Heart right ventricle (tissue), 16 donors: ENCODE measurements around the gene IL1RL2. TPM values are rescaled to one million over a fixed set of nuclear protein-coding genes. Genes with fewer than 3 reads are reported as not detected.

Experiments used
- ATAC-seq, 8 donors: fragments of 200-7000 bp; cut with Tn5 transposase; one replicate each; pipeline ENCODE4 v1.9.1; 2020; ENCODE audit warnings: mild to moderate bottlenecking in 8 of 8, moderate library complexity in 8 of 8, moderate number of reproducible peaks in 1 of 8
- DNase-seq, 2 donors: peaks; one replicate each; pipeline ENCODE4 v3.0.0-alpha.2; 2020
- H3K27ac ChIP-seq, 10 donors: fragments of 200-600 bp; sonication (generic) in 2 of 10; one replicate each; pipeline versions ENCODE4 v1.5.0 to v1.8.0; 2020 to 2022; ENCODE audit warnings: mild to moderate bottlenecking in 3 of 10
- H3K27me3 ChIP-seq, 7 donors: fragments of 200-600 bp; one replicate each; pipeline ENCODE4 v1.8.0; 2021 to 2022; ENCODE audit warnings: mild to moderate bottlenecking in 2 of 7
- H3K36me3 ChIP-seq, 9 donors: fragments of 200-600 bp; sonication (generic) in 1 of 9; one replicate each; pipeline versions ENCODE4 v1.5.0 to v1.8.0; 2020 to 2022; ENCODE audit warnings: mild to moderate bottlenecking in 2 of 9
- H3K4me1 ChIP-seq, 9 donors: fragments of 200-600 bp; sonication (generic) in 1 of 9; one replicate each; pipeline versions ENCODE4 v1.5.0 to v1.8.0; 2020 to 2022; ENCODE audit warnings: mild to moderate bottlenecking in 4 of 9
- H3K4me3 ChIP-seq, 10 donors: fragments of 200-600 bp; sonication (generic) in 2 of 10; one replicate each; pipeline versions ENCODE4 v1.5.0 to v1.8.0; 2020 to 2022; ENCODE audit warnings: mild to moderate bottlenecking in 7 of 10, moderate library complexity in 2 of 10
- H3K9me3 ChIP-seq, 11 donors: fragments of 200-600 bp in 10 of 11; sonication (generic) in 2 of 11; one replicate each; pipeline versions ENCODE4 v1.5.0 to v1.8.0; 2013 to 2022; ENCODE audit warnings: mild to moderate bottlenecking in 2 of 11, control low read depth in 1 of 11, moderate library complexity in 1 of 11
- CTCF ChIP-seq, 9 donors: fragments of 200-600 bp; sonication (generic) in 2 of 9; IDR thresholded peaks; one replicate each; pipeline versions ENCODE4 v1.5.0 to v1.8.0; 2021 to 2022; ENCODE audit warnings: antibody characterized with exemption in 9 of 9, mild to moderate bottlenecking in 5 of 9, moderate library complexity in 1 of 9
- WGBS, 2 donors: extraction: QIAGEN DNeasy Blood & Tissue Kit; methylation state at CpG; one replicate each; pipeline ENCODE4 v1.1.7; 2013; ENCODE audit warnings: inconsistent platforms in 1 of 2; 5-methylcytosine and 5-hydroxymethylcytosine counted together
- intact Hi-C, 10 donors: fragments of 100-400 bp; cut with DNase I; formaldehyde crosslinking; loops; one replicate each; pipeline versions ENCODE4 v1.11.1 to v1.14.2; 2022
- polyA plus RNA-seq, 2 donors: library from polyadenylated mRNA; stranded (reverse); fragments of 200-250 nt; gene quantifications; one replicate each; pipeline ENCODE4 v1.2.3, GENCODE V29; 2013
- total RNA-seq, 10 donors: library from RNA; stranded (reverse); fragmentation: NEBNext Ultra II Directional in 3 of 10; extraction: Animal tissue kit (Norgen Biotek cat#: 25700) in 3 of 10; gene quantifications; one replicate each; pipeline versions ENCODE4 v1.2.1 to v1.2.4, GENCODE V29; 2021 to 2023
- donor health status: Arrhythmogenic right ventricular cardiomyopathy.
- donor health status: ischemic (EF 13 %, LVEDD 7.1; RV severe dilation, severe dysfunction).
- donor health status: healthy with polysubstance abuse.
- donor health status: DM: no; HTN: yes; CAD: no.
- donor health status: DM: no; HTN: no; CAD: no.
- donor health status: ischemic (EF 25% LVEDD 6.9; RV normal size, moderate dysfunction).
- donor health status: ischemic (EF 25% LVEDD 5.7; RV mildly dilated, moderate dysfunction).
- donor health status: healthy.
- donor health status: DM: yes; HTN: yes; CAD: no.
- donor health status: Ischemic cardiomyopathy.
- donor health status: ischemic (EF 35%, LVEDD 5.7; RV mildly dilated, moderate dysfunction).
- donor health status: nonischemic (EF 11% LVEDD 7.7; RV severe dilation, severe dysfunction).
- donor health status: DM: yes; HTN: yes; CAD: no.
- donor health status: PGD.
- donor health status: ischemic (EF 29% LVEDD 5.4; RV normal size, mild dysfunction).
- donor health status: nonischemic (EF 23%, LVEDD 6.1; RV moderate dilation, normal function).

The IL1RL2 gene
- total and polyA plus RNA-seq, 12 donors = 0.11 to 0.92 (median 0.29) TPM; not detected in 5

DNA sequence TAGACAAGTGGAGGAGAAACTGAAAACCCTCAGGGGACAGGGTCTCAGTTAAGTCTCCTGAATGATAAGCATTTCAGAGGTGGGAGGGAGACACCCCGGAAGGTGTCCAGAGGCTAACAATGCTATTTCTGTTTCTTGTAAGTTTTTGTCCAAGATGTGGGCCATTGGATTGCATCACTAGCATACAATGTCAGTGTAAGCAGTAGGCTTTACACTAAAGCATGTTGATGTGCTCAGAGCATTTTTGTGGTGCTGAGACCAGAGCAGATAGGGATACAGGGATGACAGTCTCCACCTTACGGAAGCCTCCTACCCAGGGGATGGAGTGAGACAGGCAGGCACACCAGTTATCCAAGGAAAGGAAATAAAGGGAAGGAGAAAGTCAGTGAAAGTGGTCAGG, 46.4 kb upstream of the IL1RL2 start:
- DNase-seq (no peak), ATAC-seq (no peak)
- no peak overlapping the region for H3K4me3 ChIP-seq
- H3K27ac ChIP-seq = peak overlapping the region in 5 of 10 donors; percentile 2 to 98 (median 95)
- H3K4me1 ChIP-seq = peaks cover 0 to 45% (median 15%) of the 10 kb centered on the region in 9 donors
- TF ChIP-seq CTCF (IDR thresholded peaks at IDR 0.05) = no peak
- no peaks in the 10 kb centered on the region for H3K27me3 ChIP-seq
- peaks cover 0 to 14% (median 0%) of the 10 kb centered on the region in 11 donors for H3K9me3 ChIP-seq
- peaks cover 0 to 14% (median 0%) of the 10 kb centered on the region in 9 donors for H3K36me3 ChIP-seq
- intact Hi-C loops = loop anchor here in 3 of 10 donors (5.0 to 10.0 kb wide), 3 partner anchors 56 to 88 kb away; no protein-coding TSS in a partner anchor
- 95 to 98% methylated on average over 2 of the region's 2 CpGs for WGBS, 2 donors

DNA sequence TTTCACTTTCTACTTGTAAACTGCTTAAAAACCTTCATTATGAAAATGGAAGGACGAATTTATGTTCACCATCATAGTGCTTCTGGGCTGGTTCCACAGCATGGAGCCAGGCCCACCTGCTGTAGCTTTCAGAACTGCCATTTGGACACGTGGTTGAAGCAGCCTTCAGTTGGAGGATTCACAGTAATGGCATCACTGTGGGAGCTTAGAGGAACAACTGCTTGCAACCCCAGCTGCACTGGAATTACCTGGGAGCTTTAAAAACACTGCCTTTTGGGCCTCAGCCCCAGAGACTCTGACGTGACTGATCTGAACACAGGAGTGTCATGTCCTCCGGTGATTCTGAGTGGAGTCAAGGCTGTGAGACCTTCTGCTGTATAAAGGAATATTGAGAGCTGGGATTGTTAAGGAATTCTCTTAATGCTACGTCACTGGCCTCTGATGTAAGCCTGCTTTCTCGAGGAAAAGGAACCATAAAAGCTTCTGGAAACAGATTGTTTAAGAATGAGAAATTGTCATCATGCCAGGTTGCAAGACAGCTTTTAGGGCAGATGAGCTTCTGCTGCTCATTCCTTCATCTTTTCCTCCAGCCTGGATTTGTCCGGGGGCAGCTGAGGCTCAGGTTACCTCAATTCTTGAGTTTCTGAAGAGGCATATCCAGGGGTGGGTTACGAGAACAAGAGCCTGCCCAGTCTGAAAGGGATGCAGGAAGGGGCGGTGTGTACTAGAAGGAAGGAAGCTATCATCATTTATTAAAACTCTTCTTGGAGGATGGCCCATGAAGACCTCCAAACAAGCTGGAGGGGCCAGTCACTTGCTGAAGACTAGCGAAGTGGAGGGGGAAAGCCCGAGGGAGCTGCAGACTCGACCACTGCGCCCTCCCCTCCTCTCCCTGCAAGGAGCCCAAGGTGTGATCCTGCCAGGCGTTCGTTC, 45.5 kb upstream of the IL1RL2 start:
- peak in 5 of 8 donors; percentile 4 to 60 (median 54) for ATAC-seq
- intact Hi-C loops = loop anchor here in 3 of 10 donors (5.0 to 10.0 kb wide), 3 partner anchors 56 to 89 kb away; no protein-coding TSS in a partner anchor
- peak overlapping the region in 8 of 10 donors; percentile 54 to 87 (median 80) for H3K4me3 ChIP-seq

DNA sequence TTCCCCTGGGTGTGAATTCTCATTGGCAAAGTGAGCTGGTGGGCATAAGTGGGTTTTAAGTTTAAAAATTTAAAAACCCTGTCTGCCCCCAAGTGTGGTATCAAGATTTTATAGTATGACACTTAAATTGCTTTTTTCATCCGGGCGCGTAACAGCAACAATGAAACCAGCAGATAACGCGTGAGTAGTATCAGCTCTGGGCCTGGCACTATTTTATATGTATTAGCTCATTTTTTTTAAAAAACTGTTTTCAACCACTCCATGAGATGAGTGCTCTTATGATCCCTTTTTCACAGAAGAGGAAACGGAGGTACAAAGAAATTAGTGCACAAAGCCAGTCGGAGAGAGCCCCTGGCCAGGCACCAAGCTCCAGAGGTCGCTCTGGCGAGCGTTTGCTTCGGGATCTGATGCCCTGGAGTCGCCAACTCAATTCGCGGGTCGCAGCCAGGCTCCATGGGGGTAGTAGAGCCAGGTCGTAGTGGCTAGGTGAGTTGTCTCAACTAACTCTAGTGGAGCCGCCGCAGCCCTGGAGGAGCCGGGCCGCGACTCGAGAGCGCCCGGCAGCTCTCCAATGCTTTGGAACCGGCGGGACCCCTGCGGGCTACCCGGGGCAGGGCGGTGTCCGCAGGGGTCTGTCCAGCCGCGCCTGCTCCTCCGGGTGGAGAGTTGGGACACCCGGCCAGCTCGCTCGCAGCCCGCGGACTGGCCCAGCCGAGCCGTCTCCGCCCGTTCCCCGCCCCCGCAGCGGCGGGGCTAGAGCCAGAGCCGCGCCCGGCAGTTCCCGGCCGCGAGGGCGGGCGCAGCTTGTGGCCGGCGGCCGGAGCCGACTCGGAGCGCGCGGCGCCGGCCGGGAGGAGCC, 44.6 kb upstream of the IL1RL2 start, which contains the start of gene IL1R1:
Gene IL1R1 (plus strand): TSS at position 777 of the 859 bp plus-strand sequence. CDS start 14,979 bp downstream, outside the sequence.
- DNase-seq (peak; percentile 80 to 88), ATAC-seq (peak; percentile 87 to 95 (median 92))
- Histone ChIP-seq H3K27ac (peak within 1 kb of the TSS; percentile 88 to 98 (median 92)), H3K4me1 (peaks cover 0 to 45% (median 15%) of the 10 kb centered on the region in 9 donors), H3K9me3 (peaks cover 0 to 32% (median 16%) of the 10 kb centered on the region in 11 donors), H3K36me3 (peaks cover 0 to 27% (median 5%) of the 10 kb centered on the region in 9 donors), H3K4me3 (peak within 1 kb of the TSS; percentile 41 to 87 (median 75)), H3K27me3 (no peaks in the 10 kb centered on the region)
- 5 to 9% methylated on average over 40 to 65 of the region's 65 CpGs for WGBS, 2 donors
- intact Hi-C loops = loop anchor here in 4 of 10 donors (2.0 to 10.0 kb wide), 4 partner anchors 57 to 90 kb away; no protein-coding TSS in a partner anchor
- TF ChIP-seq CTCF (IDR thresholded peaks at IDR 0.05) = peak in 1 of 9 donors; percentile 17

More for the DNA sequence above, 45.5 kb upstream of the IL1RL2 start:
- H3K9me3 ChIP-seq = peaks cover 0 to 23% (median 8%) of the 10 kb centered on the region in 11 donors
- 50 to 60% methylated on average over 15 of the region's 15 CpGs for WGBS, 2 donors
- TF ChIP-seq CTCF (IDR thresholded peaks at IDR 0.05) = no peak
- DNase-seq = peak in 1 of 2 donors; percentile 27
- H3K27me3 ChIP-seq = no peaks in the 10 kb centered on the region
- H3K4me1 ChIP-seq = peaks cover 0 to 45% (median 15%) of the 10 kb centered on the region in 9 donors
- H3K36me3 ChIP-seq = peaks cover 0 to 21% (median 5%) of the 10 kb centered on the region in 9 donors
- peak overlapping the region; percentile 8 to 98 (median 92) for H3K27ac ChIP-seq
